Liver (tissue), 9 donors: ENCODE measurements around the gene IL22RA1. TPM values are rescaled to one million over a fixed set of nuclear protein-coding genes. Genes with fewer than 3 reads are reported as not detected.

Experiments used
- DNase-seq: peaks from one replicate; pipeline ENCODE4 v3.0.0-alpha.2; 2017; ENCODE audit warnings: low spot score
- H3K27ac ChIP-seq, 2 donors: one replicate each; pipeline ENCODE4 v1.7.0; 2013; ENCODE audit warnings: inconsistent platforms in 2 of 2, low read length in 2 of 2, control low read depth in 1 of 2, low read depth in 1 of 2, mild to moderate bottlenecking in 1 of 2
- H3K27me3 ChIP-seq, 4 donors: one replicate each; pipeline versions ENCODE4 v1.6.1 to v1.7.0; 2013; ENCODE audit warnings: low read length in 3 of 4, inconsistent platforms in 1 of 4, mild to moderate bottlenecking in 1 of 4, moderate library complexity in 1 of 4; ENCODE audit not compliant: control insufficient read depth in 4 of 4, insufficient read depth in 4 of 4
- H3K36me3 ChIP-seq, 4 donors: one replicate each; pipeline versions ENCODE4 v1.6.1 to v1.7.0; 2013; ENCODE audit warnings: low read length in 3 of 4, mild to moderate bottlenecking in 3 of 4, low read depth in 1 of 4, moderate library complexity in 1 of 4; ENCODE audit not compliant: control insufficient read depth in 4 of 4, insufficient read depth in 3 of 4
- H3K4me1 ChIP-seq, 4 donors: one replicate each; pipeline versions ENCODE4 v1.6.1 to v1.7.0; 2013; ENCODE audit warnings: low read length in 3 of 4, mild to moderate bottlenecking in 3 of 4, moderate library complexity in 1 of 4; ENCODE audit not compliant: control insufficient read depth in 4 of 4, insufficient read depth in 4 of 4
- H3K4me3 ChIP-seq, 3 donors: one replicate each; pipeline versions ENCODE4 v1.6.1 to v1.7.0; 2013; ENCODE audit warnings: low read length in 3 of 3, control low read depth in 1 of 3, low read depth in 1 of 3, mild to moderate bottlenecking in 1 of 3
- H3K9ac ChIP-seq, 2 donors: one replicate each; pipeline ENCODE4 v1.7.0; 2013; ENCODE audit warnings: low read length in 2 of 2, mild to moderate bottlenecking in 2 of 2, moderate library complexity in 2 of 2, control low read depth in 1 of 2, low read depth in 1 of 2
- H3K9me3 ChIP-seq, 4 donors: one replicate each; pipeline versions ENCODE4 v1.6.1 to v1.7.0; 2013; ENCODE audit warnings: low read length in 3 of 4; ENCODE audit not compliant: control insufficient read depth in 4 of 4
- EGR1 ChIP-seq, 2 donors: IDR thresholded peaks; 2 replicates each; pipeline ENCODE4 v1.6.1; 2016 to 2018; ENCODE audit warnings: antibody characterized with exemption in 2 of 2, low read depth in 2 of 2
- GABPA ChIP-seq, 2 donors: IDR thresholded peaks in 1 of 2; conservative IDR thresholded peaks in 1 of 2; 2 replicates each; pipeline ENCODE4 v1.6.1; 2016; ENCODE audit warnings: antibody characterized with exemption in 2 of 2, mild to moderate bottlenecking in 1 of 2, moderate library complexity in 1 of 2
- HNF4A ChIP-seq, 2 donors: conservative IDR thresholded peaks; 2 replicates each; pipeline ENCODE4 v1.6.1; 2016; ENCODE audit warnings: antibody characterized with exemption in 2 of 2, mild to moderate bottlenecking in 2 of 2
- HNF4G ChIP-seq: IDR thresholded peaks from 2 replicates; pipeline ENCODE4 v1.6.1; 2016; ENCODE audit warnings: antibody characterized with exemption
- JUND ChIP-seq, 2 donors: IDR thresholded peaks; 2 replicates each; pipeline ENCODE4 v1.6.1; 2016; ENCODE audit warnings: antibody characterized with exemption in 2 of 2
- RAD21 ChIP-seq, 2 donors: IDR thresholded peaks; 2 replicates each; pipeline ENCODE4 v1.6.1; 2016; ENCODE audit warnings: antibody characterized with exemption in 2 of 2, mild to moderate bottlenecking in 2 of 2
- RXRA ChIP-seq, 2 donors: IDR thresholded peaks; 2 replicates each; pipeline ENCODE4 v1.6.1; 2017 to 2018; ENCODE audit warnings: antibody characterized with exemption in 2 of 2, mild to moderate bottlenecking in 1 of 2
- SP1 ChIP-seq: IDR thresholded peaks from 2 replicates; pipeline ENCODE4 v1.6.1; 2018; ENCODE audit warnings: antibody characterized with exemption, mild to moderate bottlenecking
- YY1 ChIP-seq: IDR thresholded peaks from 2 replicates; pipeline ENCODE4 v1.6.1; 2016; ENCODE audit warnings: antibody characterized with exemption, mild to moderate bottlenecking
- WGBS: extraction: QIAGEN DNeasy Blood & Tissue Kit; methylation state at CpG from one replicate; pipeline ENCODE4 v1.1.7; 2013; 5-methylcytosine and 5-hydroxymethylcytosine counted together
- polyA plus RNA-seq, 2 donors: library from polyadenylated mRNA; stranded (reverse) in 1 of 2; unstranded in 1 of 2; fragments of 200-250 nt in 1 of 2; fragments of >200 nt in 1 of 2; fragmentation: Nextera tagmentation in 1 of 2; extraction: Ambion mirVana in 1 of 2; gene quantifications; one replicate each; pipeline versions ENCODE4 v1.2.1 to v1.2.3, GENCODE V29; 2013 to 2015
- total RNA-seq, 2 donors: library from RNA; depleted of rRNA; stranded (reverse); fragments of >200 nt; gene quantifications; one replicate each; pipeline ENCODE4 v1.2.3, GENCODE V29; 2014
- TF ChIP-seq, protein P1 (sequence below): IDR thresholded peaks from 2 replicates; pipeline ENCODE4 v1.6.1; 2016; ENCODE audit warnings: antibody characterized with exemption
- TF ChIP-seq, protein P2 (sequence below): IDR thresholded peaks from 2 replicates; pipeline ENCODE4 v1.6.1; 2016; ENCODE audit warnings: antibody characterized with exemption
- TF ChIP-seq, protein P3 (sequence below): IDR thresholded peaks from 2 replicates; pipeline ENCODE4 v1.6.1; 2016; ENCODE audit warnings: antibody characterized with exemption
- TF ChIP-seq, protein P4 (sequence below): IDR thresholded peaks from 2 replicates; pipeline ENCODE4 v1.6.1; 2016; ENCODE audit warnings: antibody characterized with exemption, mild to moderate bottlenecking
- TF ChIP-seq, protein P5 (sequence below): fragments of 150-350 bp; IDR thresholded peaks from 2 replicates; pipeline ENCODE4 v1.5.1; 2017; ENCODE audit warnings: improper control_type of control experiment, low read depth, low read length; ENCODE audit not compliant: missing input control
- donor health status: healthy.
- donor health status: healthy.
- donor health status: healthy.
- donor health status: healthy.
- donor health status: healthy.

Gene IL22RA1
- total and polyA plus RNA-seq, 4 donors: 2.1 to 4.5 (median 3.4) TPM

DNA sequence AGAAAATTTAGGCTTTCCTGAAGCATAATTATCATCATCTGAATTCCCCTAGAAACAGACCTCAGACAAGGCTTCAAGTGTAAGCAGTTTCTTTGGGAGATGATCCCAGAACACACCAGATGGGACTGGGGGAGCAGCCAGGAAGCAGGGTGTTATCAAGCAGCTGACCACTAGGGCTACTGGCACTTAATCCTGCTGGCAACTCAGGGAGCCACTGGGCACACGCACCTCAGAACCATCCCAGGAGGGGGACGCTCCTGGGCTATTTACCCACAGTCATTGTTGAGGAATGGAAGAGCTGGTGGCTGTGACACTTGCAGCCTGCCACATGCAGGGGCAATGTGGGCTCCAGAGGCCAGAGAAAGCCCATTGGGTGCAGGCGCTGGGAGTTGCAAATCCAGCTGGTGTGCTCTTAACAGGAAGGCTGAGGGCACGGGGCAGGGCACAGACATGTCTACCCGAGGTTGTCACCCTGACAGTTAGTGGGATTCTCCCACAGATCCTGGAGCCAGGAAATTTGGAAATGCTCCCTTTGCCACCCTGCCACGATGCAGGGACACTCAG is 15.1 kb upstream of the IL22RA1 start:
- Histone ChIP-seq H3K9ac (no peak overlapping the region), H3K27me3 (no peaks in the 10 kb centered on the region), H3K4me3 (no peak overlapping the region), H3K27ac (no peak overlapping the region), H3K9me3 (no peaks in the 10 kb centered on the region), H3K36me3 (peaks cover 3 to 45% (median 17%) of the 10 kb centered on the region in 4 donors), H3K4me1 (peaks cover 0 to 6% (median 1%) of the 10 kb centered on the region in 4 donors)
- DNase-seq: no peak
- WGBS: 89% methylated on average over 6 of the region's 6 CpGs
- no peak for TF ChIP-seq RAD21 (IDR thresholded peaks at IDR 0.05)
- TF ChIP-seq, protein P1, sequence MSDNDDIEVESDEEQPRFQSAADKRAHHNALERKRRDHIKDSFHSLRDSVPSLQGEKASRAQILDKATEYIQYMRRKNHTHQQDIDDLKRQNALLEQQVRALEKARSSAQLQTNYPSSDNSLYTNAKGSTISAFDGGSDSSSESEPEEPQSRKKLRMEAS: no peak
- TF ChIP-seq RXRA (IDR thresholded peaks at IDR 0.05): no peak
- no peak for TF ChIP-seq HNF4A (conservative IDR thresholded peaks at IDR 0.05)
- TF ChIP-seq, protein P2, sequence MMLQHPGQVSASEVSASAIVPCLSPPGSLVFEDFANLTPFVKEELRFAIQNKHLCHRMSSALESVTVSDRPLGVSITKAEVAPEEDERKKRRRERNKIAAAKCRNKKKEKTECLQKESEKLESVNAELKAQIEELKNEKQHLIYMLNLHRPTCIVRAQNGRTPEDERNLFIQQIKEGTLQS: no peak
- TF ChIP-seq, protein P3, sequence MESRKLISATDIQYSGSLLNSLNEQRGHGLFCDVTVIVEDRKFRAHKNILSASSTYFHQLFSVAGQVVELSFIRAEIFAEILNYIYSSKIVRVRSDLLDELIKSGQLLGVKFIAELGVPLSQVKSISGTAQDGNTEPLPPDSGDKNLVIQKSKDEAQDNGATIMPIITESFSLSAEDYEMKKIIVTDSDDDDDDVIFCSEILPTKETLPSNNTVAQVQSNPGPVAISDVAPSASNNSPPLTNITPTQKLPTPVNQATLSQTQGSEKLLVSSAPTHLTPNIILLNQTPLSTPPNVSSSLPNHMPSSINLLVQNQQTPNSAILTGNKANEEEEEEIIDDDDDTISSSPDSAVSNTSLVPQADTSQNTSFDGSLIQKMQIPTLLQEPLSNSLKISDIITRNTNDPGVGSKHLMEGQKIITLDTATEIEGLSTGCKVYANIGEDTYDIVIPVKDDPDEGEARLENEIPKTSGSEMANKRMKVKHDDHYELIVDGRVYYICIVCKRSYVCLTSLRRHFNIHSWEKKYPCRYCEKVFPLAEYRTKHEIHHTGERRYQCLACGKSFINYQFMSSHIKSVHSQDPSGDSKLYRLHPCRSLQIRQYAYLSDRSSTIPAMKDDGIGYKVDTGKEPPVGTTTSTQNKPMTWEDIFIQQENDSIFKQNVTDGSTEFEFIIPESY: no peak
- TF ChIP-seq JUND (IDR thresholded peaks at IDR 0.05): no peak
- TF ChIP-seq GABPA (IDR thresholded peaks at IDR 0.05 in 1 of 2, conservative IDR thresholded peaks at IDR 0.05 in 1 of 2): no peak
- no peak for TF ChIP-seq HNF4G
- TF ChIP-seq, protein P4, sequence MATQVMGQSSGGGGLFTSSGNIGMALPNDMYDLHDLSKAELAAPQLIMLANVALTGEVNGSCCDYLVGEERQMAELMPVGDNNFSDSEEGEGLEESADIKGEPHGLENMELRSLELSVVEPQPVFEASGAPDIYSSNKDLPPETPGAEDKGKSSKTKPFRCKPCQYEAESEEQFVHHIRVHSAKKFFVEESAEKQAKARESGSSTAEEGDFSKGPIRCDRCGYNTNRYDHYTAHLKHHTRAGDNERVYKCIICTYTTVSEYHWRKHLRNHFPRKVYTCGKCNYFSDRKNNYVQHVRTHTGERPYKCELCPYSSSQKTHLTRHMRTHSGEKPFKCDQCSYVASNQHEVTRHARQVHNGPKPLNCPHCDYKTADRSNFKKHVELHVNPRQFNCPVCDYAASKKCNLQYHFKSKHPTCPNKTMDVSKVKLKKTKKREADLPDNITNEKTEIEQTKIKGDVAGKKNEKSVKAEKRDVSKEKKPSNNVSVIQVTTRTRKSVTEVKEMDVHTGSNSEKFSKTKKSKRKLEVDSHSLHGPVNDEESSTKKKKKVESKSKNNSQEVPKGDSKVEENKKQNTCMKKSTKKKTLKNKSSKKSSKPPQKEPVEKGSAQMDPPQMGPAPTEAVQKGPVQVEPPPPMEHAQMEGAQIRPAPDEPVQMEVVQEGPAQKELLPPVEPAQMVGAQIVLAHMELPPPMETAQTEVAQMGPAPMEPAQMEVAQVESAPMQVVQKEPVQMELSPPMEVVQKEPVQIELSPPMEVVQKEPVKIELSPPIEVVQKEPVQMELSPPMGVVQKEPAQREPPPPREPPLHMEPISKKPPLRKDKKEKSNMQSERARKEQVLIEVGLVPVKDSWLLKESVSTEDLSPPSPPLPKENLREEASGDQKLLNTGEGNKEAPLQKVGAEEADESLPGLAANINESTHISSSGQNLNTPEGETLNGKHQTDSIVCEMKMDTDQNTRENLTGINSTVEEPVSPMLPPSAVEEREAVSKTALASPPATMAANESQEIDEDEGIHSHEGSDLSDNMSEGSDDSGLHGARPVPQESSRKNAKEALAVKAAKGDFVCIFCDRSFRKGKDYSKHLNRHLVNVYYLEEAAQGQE: no peak
- TF ChIP-seq, protein P5, sequence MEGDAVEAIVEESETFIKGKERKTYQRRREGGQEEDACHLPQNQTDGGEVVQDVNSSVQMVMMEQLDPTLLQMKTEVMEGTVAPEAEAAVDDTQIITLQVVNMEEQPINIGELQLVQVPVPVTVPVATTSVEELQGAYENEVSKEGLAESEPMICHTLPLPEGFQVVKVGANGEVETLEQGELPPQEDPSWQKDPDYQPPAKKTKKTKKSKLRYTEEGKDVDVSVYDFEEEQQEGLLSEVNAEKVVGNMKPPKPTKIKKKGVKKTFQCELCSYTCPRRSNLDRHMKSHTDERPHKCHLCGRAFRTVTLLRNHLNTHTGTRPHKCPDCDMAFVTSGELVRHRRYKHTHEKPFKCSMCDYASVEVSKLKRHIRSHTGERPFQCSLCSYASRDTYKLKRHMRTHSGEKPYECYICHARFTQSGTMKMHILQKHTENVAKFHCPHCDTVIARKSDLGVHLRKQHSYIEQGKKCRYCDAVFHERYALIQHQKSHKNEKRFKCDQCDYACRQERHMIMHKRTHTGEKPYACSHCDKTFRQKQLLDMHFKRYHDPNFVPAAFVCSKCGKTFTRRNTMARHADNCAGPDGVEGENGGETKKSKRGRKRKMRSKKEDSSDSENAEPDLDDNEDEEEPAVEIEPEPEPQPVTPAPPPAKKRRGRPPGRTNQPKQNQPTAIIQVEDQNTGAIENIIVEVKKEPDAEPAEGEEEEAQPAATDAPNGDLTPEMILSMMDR: no peak
- no peak for TF ChIP-seq SP1
- TF ChIP-seq EGR1 (IDR thresholded peaks at IDR 0.05; ENCODE audit: low read depth in 2 of 2): no peak
- TF ChIP-seq YY1: no peak
